Panc1 (cell line): ENCODE measurements around the gene TNFAIP6.

Source experiments
- CTCF ChIP-seq: fragments of 450-650 bp; IDR thresholded peaks from 2 replicates; pipeline ENCODE4 v1.5.1; 2017; ENCODE audit warnings: mild to moderate bottlenecking
- POLR2AphosphoS5 ChIP-seq: IDR thresholded peaks from 2 replicates; pipeline ENCODE4 v1.6.1; 2012; ENCODE audit warnings: mild to moderate bottlenecking, low read depth, low read length, moderate library complexity
- SIN3A ChIP-seq: IDR thresholded peaks from 2 replicates; pipeline ENCODE4 v1.6.1; 2012; ENCODE audit warnings: low read depth, mild to moderate bottlenecking, low read length, moderate library complexity, borderline replicate concordance; ENCODE audit not compliant: insufficient read depth

GRCh38 chr2:151358166-151358970 lies 976 bp downstream of the TNFAIP6 start:
- TF ChIP-seq CTCF (no peak), POLR2AphosphoS5 (no peak), SIN3A (no peak)
